NCI-H2196 treated with DMSO at 0.1 percent for 48 hours (cell line): ENCODE results near the gene CORO6.

ENCODE experiments used
- DNase-seq: peaks from one replicate; lab custom pipeline; 2025; ENCODE audit not compliant: unreplicated experiment; lab: John Stamatoyannopoulos, UW

The CORO6 gene

DNA sequence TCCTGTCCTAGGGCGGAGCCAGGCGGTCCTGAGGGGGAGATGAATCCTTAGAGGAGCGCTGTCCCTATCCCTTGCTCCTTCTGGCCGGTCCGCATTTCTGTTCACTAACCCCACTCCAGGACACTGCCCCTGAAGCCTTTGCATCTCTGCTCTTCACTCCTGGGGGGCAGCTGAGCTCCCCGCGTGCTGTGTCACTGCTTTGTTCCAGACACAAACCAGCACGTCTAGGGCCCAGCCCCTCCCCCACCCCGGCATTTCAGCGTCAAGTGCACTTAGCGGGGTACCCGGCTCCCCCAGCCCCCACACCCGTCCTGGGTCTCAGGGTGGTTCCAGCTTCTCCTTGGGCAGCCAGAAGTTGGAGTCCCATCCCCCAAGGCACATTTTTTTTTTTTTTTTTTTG, 8.9 kb downstream of the CORO6 start:
- DNase-seq: no peak

DNA sequence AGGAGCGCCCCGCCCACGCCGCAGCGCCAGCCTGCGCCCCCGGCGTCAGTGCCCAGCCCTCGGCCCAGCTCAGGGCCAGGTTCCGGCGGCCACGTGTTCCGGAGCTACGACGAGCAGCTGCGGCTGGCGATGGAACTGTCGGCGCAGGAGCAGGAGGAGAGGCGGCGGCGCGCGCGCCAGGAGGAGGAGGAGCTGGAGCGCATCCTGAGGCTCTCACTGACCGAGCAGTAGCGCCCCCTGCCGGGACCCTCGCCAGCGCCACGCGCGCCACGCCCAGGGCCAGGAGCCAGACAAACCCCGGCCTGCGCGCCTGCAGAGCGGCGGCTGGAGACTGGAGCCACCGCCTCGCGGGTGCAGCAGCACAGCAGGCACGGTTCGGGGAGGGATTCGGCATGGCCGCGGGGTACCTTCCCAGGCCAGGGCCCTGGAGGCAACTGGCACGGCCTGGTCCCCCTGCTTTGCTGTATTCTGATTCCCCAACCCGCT, 9.3 kb downstream of the CORO6 start:
- DNase-seq: no peak

DNA sequence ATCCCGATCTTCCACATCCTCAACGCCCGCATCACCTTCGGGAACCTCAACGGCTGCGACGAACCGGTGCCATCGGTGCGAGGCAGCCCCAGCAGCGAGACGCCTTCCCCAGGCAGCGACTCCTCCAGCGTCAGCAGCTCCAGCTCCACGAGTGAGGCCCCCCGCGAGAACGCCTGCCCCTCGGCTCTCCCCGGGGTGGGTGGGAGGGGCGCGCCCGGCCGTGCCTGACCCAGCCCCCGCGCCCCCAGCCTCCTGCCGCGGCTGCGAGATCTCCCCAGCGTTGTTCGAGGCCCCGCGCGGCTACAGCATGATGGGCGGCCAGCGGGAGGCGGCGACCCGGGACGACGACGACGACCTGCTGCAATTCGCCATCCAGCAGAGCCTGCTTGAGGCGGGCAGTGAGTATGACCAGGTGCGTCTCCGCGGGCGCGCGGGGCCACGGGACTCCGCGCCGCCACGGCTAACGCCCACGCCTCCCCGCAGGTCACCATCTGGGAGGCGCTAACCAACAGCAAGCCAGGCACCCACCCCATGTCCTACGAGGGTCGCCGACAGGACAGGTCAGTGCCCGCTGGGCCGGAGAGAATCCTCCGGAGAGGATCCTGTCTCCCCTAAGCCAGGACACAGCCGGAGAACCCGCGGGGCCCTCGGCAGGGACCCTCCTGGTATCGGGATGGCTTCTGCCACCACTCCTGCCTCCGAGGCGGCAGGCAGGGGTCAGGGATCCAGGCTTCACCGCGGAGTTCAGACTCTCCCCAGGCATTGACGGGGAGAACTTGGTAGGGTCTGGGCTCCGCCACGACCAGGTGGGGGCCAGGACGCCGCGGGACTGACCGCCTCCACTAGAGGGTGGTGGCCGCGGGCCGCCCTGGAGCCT, 10.1 kb downstream of the CORO6 start:
- no peak for DNase-seq

DNA sequence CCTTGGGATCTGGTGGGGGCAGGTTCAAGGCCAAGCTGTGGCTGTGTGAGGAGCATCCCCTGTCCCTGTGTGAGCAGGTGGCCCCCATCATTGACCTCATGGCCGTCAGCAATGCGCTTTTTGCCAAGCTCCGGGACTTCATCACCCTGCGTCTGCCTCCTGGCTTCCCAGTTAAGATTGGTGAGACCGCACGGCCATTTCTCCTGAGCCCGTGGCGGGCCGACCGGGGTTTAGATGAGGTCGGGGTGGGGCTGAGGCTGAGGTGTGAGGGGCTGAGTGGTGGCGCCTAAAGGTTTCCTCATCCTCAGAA, 10.7 kb downstream of the CORO6 start:
- no peak for DNase-seq

DNA sequence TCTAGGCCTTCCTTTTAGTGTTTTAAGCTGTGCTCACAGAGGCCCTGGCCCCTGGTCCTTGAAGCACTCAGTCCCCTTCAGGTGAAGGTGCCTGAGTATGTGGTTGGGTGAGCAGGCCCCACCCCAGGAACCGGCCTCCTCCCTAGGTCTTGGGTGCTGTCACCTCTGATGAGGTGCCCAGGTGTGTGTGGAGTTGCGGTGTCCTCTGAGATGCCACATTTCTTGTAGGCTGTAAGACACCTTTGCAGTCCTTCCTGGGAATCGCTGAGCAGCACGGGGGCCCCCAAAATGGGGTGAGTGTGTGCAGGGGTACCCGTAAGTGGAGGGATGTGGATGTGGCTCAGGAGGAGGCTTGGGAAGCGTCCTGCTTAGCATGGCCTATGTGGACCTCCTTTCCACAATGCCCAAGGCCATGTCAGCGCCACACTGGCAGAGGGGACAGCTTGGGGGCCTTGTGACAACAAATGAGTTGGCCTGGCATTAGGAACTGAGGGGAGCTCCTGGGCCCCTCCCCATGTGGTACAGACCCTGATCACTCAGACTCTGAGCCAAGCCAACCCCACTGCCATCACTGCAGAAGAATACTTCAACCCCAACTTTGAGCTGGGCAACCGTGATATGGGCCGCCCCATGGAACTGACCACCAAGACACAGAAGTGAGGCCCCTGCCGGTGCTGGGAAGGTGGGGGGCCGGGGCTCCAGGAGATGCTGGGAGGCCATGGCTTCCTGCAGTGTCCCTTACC, 11.2 kb downstream of the CORO6 start:
- DNase-seq: no peak

DNA sequence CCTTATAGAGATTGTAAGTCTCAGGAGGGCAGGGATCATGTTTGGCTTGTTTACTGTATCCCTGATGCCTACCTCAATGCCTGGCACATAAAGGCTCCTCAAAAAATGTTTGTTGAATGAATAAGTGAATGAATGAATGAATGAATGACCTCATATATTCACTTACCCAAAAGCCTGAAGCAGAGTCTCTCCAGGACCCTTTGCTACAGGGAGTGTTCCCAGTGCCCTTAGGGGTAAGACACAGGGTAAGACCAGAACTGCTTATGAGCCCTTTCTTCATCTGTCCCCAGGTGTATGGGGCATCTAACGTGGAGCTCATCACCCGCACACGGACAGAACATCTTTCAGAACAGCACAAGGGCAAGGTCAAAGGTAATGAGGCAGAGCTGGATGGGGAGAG, 12.3 kb downstream of the CORO6 start:
- DNase-seq: no peak

DNA sequence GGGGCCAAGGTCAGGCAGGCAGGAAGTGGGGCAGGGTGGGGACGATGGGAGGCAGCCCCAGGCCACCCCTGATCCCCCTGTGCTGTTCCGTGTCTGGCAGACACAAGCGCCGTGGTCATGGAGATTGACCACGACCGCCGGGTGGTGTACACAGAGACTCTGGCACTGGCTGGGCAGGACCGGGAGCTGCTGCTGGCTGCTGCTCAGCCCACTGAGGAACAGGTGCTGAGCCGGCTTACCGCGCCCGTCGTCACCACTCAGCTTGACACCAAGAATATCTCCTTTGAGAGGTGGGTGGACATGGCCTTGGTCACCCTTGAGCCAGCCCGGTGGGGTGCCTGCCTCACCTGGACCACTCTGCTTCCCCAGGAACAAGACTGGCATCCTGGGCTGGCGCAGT, 13.7 kb downstream of the CORO6 start:
- no peak for DNase-seq

DNA sequence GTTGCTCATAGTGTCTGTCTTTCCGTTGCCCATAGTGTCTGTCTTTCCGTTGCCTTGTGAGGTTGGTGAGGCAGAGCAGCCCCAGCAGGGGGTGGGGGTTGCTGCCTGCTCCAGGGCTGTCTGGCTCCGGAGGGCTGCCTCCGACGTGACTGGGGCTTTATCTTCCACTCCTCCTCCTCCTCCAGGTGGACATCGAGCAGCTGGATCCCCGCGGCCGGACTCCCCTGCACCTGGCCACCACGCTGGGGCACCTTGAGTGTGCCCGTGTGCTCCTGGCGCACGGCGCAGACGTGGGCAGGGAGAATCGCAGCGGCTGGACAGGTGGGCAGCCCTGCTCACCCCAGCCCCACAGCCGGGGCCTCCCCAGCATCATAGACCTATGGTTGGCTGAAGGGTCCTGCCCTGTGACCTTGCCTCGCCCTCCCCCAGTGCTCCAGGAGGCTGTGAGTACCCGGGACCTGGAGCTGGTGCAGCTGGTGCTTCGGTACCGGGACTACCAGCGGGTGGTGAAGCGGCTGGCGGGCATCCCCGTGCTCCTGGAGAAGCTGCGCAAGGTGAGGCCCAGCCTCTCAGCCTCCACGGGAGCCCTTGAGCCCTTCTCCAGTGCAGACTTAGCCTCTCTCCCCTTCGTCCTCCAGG, 15.0 kb downstream of the CORO6 start:
- no peak for DNase-seq

DNA sequence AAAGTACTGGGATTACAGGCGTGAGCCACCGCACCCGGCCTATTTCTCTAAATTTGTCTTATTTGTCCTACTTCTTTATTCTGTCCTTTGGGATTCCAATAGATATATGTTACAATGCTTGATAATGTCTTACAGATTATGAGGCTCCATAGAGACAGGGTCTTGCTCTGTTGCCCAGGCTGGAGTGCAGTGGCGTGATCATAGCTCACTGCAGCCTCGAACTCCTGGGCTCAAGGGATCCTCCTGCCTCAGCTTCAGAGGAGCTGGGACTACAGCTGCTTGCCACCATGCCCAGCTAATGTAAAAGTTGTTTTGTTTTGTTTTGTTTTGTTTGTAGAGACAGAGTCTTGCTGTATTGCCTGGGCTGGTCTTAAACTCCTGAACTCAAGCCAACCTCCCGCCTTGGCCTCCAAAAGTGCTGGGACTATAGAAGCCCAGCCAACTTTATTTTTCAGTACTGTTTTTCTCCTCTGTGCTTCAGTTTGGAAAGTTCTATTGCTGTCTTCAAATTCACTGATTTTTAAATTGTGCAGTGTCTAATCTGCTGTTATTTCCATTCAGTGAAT, 19.5 kb downstream of the CORO6 start:
- DNase-seq: no peak

DNA sequence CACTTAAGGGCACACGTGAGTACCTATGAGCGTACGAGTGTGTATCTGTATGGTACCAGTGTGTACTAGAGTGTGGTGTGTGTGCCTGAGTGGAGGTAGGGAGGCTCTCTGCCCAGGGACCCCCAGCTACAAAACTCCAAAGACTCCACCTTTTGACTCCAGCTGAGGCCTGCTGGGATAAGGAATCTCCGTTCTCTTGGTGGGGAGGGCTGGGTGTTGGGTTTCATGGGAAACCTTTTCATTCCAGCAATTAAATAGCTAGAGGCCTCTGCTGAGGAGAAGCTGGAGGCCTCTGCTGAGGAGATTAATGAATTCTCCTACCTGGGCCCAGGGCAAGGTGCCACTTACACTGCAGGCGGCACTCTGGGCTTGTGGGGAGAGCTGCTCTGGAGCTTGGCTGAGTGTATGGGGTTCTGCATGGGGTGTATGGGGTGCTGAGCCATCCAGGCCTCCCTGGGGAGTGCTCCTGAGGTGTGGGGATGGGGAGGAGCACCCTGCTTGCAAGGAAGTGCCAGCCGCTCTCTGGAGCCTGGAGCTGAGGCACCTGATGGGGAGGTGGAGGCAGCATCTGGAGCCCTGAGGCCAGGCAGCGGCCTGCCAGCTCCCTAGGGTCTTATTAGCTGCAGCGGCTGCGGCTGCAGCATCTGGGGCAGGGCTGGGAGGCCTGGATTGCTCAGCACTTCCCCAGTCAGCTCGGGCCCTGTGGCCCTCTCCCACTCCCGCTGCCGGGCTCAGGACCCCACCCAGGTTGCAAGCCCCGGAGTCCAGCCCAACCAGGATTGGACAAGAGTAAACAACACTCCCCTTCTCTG, 25.1 kb downstream of the CORO6 start:
- no peak for DNase-seq

DNA sequence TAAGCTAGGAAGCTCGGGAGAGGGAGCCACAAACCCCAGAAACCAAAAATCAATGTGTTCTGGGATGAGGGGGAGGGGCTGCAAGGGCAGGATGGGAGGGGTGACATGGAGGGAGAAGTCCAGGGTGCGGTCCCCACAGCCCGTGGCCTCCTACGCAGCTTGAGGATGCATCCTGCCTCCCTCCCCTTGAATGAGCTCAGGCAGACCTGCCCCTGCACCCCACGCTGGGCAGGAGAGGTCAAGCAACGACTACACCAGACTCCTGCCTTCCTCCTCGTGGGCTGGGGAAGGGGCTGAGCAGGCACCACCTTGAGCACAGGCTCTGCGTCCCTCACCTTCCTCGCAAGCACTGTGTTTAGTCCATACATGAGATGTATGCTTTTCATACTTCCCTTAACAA, 25.9 kb downstream of the CORO6 start:
- no peak for DNase-seq

DNA sequence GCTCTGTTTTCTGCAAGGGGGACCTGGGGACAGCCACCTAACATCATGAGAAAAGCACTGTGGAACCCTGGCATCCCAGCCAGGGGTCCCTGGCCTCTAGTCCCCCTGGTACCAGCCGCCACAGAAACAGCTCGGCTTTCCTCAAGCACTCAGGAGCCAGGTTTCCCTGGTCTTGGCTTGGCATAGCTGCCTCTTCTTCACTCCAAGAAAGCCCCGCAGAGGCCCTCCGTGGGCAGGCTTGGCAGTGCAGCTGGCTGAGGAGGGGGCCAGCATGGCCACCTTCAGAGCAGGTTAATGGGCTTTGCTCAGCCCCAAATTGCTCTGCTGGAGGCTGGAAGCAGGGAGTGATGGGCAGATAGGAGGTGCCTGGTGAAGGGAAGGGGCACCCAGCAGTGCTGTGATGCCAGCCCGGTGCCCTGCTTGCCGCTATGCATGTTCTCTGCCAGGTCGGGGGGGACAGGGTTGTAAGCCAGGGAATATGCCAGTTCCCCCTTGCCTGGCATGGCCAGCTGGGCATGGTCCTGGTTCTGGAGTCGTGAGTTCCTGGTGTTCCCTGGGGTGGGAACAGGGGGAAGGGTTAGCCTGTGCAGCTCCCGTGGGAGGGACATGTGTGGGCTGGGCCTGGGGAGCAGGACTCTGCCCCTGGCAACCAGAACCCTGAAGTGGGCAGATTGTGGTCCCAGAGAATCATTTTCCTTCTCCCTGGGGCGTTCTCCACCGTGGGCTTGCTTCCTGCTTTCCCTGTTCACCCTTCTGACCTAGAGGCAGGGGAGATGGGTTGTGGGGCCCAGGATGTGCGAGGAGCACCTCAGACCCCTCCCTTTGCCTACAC, 26.6 kb downstream of the CORO6 start:
- DNase-seq: no peak

DNA sequence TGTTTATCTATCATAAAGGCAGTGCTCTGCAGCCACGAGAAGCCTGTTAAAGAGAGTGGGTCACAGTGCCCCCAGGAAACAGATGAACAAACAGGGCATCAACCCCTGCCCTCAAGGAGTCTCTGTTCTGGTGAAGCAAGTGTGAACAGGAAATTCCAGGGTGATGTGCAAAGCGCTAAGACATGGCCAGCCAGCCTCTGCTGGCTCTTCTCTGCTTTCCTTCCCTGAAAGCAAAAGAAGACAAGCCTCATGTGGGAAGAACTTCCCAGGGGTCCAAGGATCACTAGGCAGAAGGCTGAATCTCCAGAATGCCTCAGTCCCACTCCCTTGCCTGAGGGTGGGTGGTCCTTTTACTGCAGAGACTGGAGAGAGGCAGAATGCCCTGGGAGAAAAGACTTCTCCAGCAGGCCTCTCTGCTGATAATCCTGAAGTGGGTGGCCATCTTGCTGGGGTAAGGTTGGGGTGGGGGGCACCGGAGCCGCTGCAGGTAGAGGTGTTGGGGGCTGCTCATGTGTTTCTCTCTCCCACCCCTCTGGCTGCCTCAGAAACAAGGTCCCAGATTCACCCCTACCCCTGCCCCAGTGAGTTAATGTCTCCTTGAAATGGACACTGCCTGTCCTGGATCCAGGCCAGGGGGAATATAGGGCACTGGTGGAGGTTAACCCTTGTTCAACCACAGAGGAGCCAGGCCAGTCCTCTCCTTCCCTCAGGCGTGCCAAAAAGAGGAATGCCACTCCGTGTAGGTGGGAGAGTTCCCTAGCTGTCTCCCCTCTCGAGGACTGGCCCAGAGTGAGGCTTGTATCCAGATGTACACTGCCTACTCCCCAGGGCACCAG, 27.4 kb downstream of the CORO6 start:
- DNase-seq: no peak

DNA sequence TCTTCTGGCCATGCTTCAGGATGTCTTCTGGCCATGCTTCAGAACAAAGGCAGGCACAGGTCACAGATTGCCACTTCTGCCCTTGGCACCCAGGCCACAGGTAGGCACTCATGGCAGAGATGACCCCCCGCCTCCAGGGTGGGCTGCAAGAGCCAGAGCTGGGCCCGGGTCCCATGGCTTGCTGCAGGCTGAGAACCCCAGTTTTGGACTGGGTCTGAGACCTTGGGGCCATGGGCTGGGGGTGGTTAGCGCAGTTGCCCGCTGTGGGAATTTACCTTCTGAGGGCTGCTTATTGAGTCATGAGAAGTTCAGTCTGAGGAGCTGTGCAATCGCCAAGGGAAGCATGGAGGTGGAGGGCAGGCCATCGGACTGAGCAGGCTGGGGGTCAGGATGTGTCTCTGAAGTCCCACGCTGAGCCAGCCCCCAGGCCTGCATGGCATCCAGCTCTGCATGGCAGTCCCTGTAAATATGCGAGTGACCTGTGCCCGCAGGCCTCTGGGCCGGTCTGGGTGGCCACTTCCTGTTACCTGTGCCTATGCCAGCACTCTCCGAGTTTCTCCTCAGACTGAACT, 28.1 kb downstream of the CORO6 start:
- no peak for DNase-seq

DNA sequence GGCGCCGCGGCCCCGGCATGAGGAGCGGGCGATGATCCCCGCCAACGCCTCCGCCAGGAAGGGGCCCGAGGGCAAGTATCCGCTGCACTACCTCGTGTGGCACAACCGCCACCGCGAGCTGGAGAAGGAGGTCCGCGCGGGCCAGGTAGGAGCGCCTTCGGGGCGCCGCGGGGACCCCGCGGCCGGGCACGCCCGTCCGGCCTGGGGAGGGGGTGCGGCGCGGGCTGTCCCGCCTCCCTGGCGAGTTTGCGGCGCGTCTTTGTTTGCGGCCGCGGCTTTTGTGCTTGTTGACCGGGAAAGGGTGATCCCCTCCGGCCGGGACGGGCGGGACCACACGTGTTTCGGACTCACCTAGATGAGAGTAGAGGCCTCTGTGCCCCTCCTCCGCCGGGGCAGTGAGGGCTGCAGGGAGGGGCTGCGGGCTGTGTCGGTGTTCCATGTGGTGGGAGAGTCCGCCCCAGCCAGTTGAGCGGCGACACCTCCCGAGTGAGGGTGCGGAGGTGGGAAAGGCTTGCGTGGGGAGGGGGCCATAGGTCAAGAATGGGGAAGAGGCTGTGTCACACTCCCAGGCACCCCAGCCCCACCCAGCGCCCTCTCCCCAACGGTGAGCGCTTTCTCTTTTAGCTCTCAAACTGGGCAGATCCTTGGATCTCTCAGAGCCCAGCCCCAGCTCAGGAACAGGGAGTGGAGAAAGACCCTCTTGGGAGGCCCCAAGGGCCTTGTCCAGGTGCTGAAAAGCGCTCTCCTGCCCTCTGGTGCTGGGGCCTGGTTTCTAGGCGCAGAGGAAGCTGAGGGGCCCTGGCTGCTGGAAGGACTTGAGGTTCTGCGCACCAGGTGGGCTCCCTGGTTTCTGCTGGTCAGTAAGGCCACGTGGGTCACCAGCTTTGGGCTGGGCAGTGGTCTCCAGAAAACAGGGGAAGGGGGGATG, 28.9 kb downstream of the CORO6 start:
- DNase-seq: no peak

DNA sequence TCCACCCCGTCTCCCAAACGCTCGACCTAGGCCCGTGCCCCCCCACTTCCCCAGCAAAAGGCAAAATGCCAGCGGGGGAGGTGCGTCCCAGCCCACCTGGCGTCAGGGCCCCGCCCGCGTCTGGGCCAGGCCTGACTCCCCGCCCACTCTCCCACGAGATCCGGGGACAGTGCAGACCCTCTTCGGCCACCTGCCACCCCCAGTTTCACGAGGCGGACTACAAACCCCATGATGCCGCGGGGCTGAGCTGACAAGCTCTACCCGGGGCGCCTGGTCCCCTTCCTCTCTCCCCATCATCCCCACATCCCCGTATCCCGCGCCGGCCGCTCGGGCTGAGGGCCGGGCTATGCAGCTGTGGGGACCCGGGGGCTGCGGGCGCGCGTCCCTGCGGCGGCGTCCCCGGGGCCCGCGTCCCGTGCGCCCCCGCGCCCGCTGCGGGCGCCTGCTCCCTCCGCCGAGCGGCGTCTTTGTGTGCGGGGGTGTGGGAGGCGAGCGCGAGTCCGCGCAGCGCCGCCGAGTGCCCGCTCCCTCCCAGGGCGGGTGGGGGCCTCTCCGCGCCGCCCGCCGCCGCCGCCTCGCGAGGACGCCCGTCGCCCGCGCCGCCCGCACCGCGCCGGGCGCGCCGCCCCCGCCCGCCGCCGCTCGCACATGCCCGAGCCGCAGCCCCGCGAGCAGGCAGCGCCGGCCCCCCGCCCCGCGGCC, 29.7 kb downstream of the CORO6 start, which contains the start of gene ANKRD13B:
ANKRD13B (plus strand) TSS at position 283 of the 702 bp plus-strand sequence. CDS start 490 bp downstream, outside the sequence.
- DNase-seq: peak; percentile 15
